ENCODE measurements around the gene ATP10A. TPM values are rescaled to one million over a fixed set of nuclear protein-coding genes. Genes with fewer than 3 reads are reported as not detected.

The ATP10A gene
- total RNA-seq, 2 donors from 2014 or later: 16.6 to 44.6 TPM

DNA sequence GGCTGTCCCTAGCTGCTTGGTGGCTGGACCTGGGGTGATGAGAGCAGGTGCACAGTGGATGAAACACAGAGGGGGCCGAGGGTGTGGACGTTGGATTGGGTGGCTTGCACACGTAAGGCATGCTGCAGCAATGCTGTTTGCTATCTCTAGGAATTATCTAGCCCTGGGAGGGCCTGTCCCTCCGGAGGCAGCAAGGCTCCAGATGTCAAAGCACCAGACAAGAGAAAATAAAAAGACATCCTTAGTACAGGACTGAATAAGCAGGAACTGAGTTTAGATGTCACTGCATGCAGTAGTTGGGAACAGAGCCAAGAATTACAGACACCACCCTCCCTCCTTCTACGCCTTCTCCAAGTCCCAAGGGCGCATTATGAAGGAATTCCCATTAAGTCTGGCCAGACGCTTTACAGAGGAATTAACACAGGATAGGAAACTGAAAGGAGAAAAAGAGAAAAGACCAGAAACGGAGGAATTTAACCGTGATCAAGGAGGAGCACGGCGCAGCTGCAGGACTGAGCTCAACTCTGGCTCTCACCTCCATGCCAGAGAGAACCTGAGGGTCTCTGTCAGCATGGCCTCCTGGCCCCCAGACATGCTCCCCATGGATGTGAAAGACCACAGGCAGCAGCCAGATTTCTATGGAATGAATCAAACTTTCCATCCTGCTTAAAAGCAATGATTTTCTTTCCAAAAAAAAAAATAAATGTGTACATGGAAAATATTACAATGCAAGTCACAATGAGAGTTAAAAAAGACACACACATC is 13.8 kb downstream of the ATP10A start:
- ATAC-seq: peak; percentile 24 to 50
- peak overlapping the region; percentile 95 to 100 for H3K27ac Mint-ChIP-seq
- peaks cover 16 to 20% of the 10 kb centered on the region in 2 donors for H3K36me3 Mint-ChIP-seq

GRCh38 chr15:25848784-25849156 is 14.4 kb downstream of the ATP10A start:
- ATAC-seq (no peak), DNase-seq (ENCODE audit: low spot score in 2 of 2) (no peak)
- H3K36me3 Mint-ChIP-seq: peaks cover 12 to 24% of the 10 kb centered on the region in 2 donors
- peaks cover 0 to 7% of the 10 kb centered on the region in 2 donors for H3K9me3 Mint-ChIP-seq
- H3K27ac Mint-ChIP-seq: peak overlapping the region; percentile 95 to 100

More for the DNA sequence above, 13.8 kb downstream of the ATP10A start:
- DNase-seq (ENCODE audit: low spot score in 2 of 2): no peak
- H3K9me3 Mint-ChIP-seq: peaks cover 0 to 7% of the 10 kb centered on the region in 2 donors

DNA sequence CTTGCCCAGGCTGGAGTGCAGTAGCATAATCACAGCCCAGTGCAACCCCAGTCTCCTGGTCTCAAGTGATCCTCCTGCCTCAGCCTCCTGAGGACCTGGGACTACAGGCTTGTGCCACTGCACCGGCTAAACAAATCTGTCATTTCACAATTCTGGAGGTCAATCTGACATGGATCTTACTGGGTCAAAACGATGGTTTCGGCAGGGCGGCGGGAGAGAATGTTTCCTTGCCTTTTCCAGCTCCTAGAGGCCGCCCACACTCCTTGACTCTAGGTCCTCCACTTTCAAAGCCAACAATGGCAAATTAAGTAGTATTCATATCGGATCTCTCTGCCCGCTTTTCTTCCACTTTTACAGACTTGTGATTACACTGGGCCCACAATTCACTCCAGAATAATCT is 14.8 kb downstream of the ATP10A start:
- DNase-seq (ENCODE audit: low spot score in 2 of 2): no peak
- peaks cover 0 to 7% of the 10 kb centered on the region in 2 donors for H3K9me3 Mint-ChIP-seq
- ATAC-seq: no peak
- peaks cover 12 to 26% of the 10 kb centered on the region in 2 donors for H3K36me3 Mint-ChIP-seq
- H3K27ac Mint-ChIP-seq: peak overlapping the region; percentile 95 to 100

DNA sequence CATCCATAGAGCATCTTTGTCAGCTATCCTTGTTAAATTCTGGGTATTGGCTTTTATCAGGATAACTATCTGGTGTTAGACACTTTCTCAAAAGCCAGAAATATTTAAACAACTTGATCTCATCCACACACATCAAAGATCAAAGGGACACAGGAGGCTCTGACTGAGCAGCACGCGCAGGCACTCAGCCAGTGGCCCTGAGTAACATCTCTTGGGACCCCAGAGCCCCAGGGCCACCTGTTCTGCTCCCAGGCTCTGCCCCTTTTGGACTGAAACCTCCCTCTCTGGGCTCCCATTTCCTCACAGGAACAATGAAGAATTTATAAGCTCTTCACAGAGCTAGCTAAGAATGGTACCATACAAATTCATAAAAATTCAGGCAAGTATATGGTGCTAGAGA is 16.1 kb downstream of the ATP10A start:
- H3K27ac Mint-ChIP-seq: peak overlapping the region; percentile 83 to 96
- ATAC-seq: no peak
- H3K36me3 Mint-ChIP-seq: peaks cover 12 to 27% of the 10 kb centered on the region in 2 donors
- DNase-seq (ENCODE audit: low spot score in 2 of 2): no peak
- H3K9me3 Mint-ChIP-seq: peaks cover 0 to 7% of the 10 kb centered on the region in 2 donors

- Mint-ChIP-seq H3K27ac (peak overlapping the region; percentile 96 to 98), H3K36me3 (peaks cover 12 to 31% of the 10 kb centered on the region in 2 donors), H3K9me3 (peaks cover 0 to 7% of the 10 kb centered on the region in 2 donors)
- no peak for DNase-seq (ENCODE audit: low spot score in 2 of 2)
- ATAC-seq: peak; percentile 6 to 9
Observed at GRCh38 chr15:25846377-25846776, 16.8 kb downstream of the ATP10A start.

GRCh38 chr15:25844981-25845680 is 18.0 kb downstream of the ATP10A start:
- H3K36me3 Mint-ChIP-seq: peaks cover 12 to 42% of the 10 kb centered on the region in 2 donors
- no peak for ATAC-seq

DNA sequence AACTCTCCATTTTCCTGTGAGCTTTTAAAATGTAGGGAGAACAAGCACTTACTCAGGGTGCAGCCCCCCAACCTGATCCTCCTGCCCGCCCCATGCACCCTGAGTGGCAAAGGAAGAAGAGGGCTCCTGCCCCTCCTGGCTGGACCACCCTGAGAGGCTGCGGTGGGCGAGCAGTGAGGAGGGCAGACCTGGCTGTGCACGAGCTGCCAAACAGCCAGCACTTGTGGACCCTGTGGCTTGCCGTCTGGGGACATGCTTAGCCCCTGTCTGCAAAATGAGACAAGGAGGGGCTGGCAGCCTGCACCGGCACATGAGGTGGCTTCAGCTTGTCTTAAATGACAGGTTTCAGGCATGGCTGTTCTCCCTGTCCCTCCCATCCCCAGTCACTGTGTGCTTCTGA is 18.6 kb downstream of the ATP10A start:
- DNase-seq (ENCODE audit: low spot score in 2 of 2) (no peak), ATAC-seq (no peak)
- H3K27ac Mint-ChIP-seq: peak overlapping the region; percentile 96 to 98
- peaks cover 0 to 7% of the 10 kb centered on the region in 2 donors for H3K9me3 Mint-ChIP-seq
- H3K36me3 Mint-ChIP-seq: peaks cover 12 to 45% of the 10 kb centered on the region in 2 donors

More at GRCh38 chr15:25844981-25845680, 18.0 kb downstream of the ATP10A start:
- no peak for DNase-seq (ENCODE audit: low spot score in 2 of 2)
- H3K9me3 Mint-ChIP-seq: peaks cover 0 to 7% of the 10 kb centered on the region in 2 donors
- H3K27ac Mint-ChIP-seq: peak overlapping the region; percentile 96 to 98

DNA sequence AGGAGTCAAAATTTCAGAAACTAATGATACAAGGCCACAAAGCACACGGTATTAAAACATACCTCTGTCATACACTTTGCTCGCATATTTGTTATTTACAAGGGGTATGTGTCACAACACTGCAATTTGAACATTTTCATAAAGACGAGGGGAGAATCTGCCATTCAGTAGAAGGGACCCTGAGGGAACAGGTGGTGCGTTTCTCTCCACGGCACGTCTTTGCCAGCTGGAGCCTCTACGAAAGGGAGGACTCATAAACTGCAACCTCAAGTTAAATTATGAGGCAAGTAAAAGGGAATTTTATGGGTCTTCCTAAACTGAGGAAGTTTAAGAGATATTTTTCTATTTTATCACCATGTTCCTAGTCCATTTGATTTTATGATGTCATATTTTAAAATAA is 19.1 kb downstream of the ATP10A start:
- Mint-ChIP-seq H3K9me3 (peaks cover 0 to 7% of the 10 kb centered on the region in 2 donors), H3K27ac (peak overlapping the region in 1 of 2 donors; percentile 36), H3K36me3 (peaks cover 12 to 45% of the 10 kb centered on the region in 2 donors)
- ATAC-seq (no peak), DNase-seq (ENCODE audit: low spot score in 2 of 2) (no peak)

DNA sequence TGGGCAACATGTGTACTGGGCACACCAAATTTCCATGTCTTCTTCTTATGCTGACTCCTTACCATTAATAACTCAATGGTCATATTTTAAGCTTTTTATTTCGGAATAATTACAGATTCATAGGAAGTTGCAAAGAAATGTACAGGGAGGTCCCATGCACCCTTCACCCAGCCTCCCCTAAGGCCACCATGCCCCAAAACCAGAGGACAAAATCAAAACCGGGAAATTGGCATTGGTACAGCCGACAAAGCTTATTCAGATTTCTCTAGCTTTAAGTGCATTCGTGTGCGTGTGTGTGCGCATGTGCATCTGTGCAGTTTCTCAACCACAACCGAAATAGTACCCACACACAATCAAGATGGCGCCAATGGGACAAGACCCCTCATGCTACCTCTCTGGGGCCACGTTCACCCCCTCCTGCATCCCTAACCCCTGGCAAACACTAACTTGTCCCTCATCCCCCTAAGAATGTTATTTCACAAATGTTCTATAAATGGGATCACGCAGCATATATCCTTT is 23.4 kb downstream of the ATP10A start:
- DNase-seq (ENCODE audit: low spot score in 2 of 2): no peak
- H3K27ac Mint-ChIP-seq: no peak overlapping the region
- ATAC-seq: no peak
- no peaks in the 10 kb centered on the region for H3K9me3 Mint-ChIP-seq
- peaks cover 0 to 39% of the 10 kb centered on the region in 2 donors for H3K36me3 Mint-ChIP-seq

DNA sequence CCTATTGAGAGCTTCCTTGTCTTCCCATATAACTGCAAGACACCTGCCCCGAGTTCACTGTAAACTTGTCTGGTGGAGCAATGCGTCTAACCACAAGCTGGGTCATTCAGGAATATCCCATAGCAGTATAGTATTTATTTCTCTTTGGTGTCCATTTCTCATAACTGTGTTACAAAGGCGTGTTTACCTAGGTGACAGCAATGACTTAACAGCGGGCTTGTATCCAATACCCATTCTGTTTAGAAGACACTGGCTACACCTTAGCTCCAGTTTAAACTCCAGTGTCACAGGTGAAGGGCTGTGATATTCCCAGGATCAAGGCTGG is 24.3 kb downstream of the ATP10A start:
- Mint-ChIP-seq H3K36me3 (peaks cover 0 to 40% of the 10 kb centered on the region in 2 donors), H3K27ac (no peak overlapping the region), H3K9me3 (no peaks in the 10 kb centered on the region)
- no peak for DNase-seq (ENCODE audit: low spot score in 2 of 2)
- ATAC-seq: no peak

- DNase-seq (ENCODE audit: low spot score in 2 of 2) (no peak), ATAC-seq (peak; percentile 92 to 93)
- Mint-ChIP-seq H3K27ac (peak overlapping the region in 1 of 2 donors; percentile 36), H3K9me3 (no peaks in the 10 kb centered on the region), H3K36me3 (peaks cover 0 to 37% of the 10 kb centered on the region in 2 donors)
Observed at GRCh38 chr15:25838191-25838870, 24.8 kb downstream of the ATP10A start.

DNA sequence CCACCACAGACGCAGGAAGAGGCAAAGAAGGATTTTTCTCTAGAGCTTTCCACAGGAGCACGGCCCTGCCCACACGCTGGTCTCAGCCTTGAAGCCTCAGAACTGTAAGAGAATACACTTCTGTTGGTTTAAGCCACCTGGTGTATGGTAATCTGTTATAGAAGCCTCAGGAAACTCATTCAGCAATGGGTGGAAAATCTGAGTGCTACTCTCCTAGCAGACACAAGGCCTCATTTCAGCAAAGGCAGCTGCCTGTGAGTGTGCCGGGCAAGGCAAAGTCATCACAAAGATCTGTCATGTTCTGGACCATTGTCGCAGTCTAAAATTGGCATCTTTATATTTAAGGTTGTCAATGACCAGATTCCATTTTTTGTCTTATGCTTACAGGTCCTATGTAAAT is 31.0 kb downstream of the ATP10A start:
- ATAC-seq (peak; percentile 95 to 97), DNase-seq (ENCODE audit: low spot score in 2 of 2) (no peak)
- Mint-ChIP-seq H3K9me3 (peaks cover 0 to 13% of the 10 kb centered on the region in 2 donors), H3K36me3 (peaks cover 8 to 42% of the 10 kb centered on the region in 2 donors), H3K27ac (peak overlapping the region; percentile 74 to 80)

DNA sequence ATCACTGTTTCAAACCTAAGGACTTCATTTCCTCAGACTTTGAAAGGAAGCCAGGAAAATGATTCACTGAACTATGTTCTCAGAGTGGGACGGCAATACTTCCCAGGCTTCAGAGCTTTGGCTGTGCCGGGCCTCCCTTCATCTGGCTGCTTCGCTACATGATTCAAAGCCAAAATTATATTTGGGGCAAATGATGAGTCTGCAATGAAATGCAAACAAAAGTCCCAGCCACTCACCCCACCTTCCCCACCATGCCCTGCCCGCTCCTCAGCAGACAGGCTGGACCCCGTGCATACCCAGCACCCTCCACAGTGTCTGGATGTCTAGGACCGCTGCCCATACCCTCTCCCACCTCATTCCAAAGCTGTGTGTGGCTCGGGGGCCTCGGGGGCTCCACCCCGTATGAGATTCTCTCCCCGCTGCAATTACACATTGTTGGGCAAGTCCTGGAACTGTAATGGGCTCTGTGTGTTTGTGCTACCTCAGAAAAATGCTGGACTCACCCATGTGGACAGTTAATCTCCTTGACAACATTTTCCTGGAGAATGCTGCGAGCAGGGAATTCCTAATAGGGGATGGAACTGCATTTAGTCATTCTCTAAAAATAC is 32.2 kb downstream of the ATP10A start:
- peaks cover 13 to 51% of the 10 kb centered on the region in 2 donors for H3K36me3 Mint-ChIP-seq
- H3K27ac Mint-ChIP-seq: peak overlapping the region in 1 of 2 donors; percentile 55
- DNase-seq (ENCODE audit: low spot score in 2 of 2) (no peak), ATAC-seq (no peak)
- H3K9me3 Mint-ChIP-seq: peaks cover 2 to 21% of the 10 kb centered on the region in 2 donors

DNA sequence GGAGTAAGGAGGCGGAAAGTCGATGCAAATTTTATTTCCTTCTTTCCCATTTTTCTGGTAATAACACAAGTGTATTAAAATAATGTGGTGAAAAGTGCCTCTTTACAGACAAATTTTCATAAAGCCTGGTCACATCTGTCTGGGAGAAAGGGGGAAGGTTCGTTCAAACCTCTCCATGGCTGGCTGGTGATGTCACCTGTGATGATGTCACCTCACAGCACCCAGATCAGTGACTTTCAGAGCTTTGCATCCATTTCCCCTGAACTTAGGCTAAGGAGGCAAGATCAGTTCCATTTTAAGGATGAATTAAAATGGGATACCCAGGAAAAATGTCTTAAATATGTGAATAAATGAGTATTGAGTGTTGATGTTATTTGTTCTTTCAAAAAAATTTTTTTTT is 34.1 kb downstream of the ATP10A start:
- Mint-ChIP-seq H3K36me3 (peaks cover 13 to 57% of the 10 kb centered on the region in 2 donors), H3K9me3 (peaks cover 4 to 29% of the 10 kb centered on the region in 2 donors), H3K27ac (no peak overlapping the region)
- no peak for ATAC-seq
- DNase-seq (ENCODE audit: low spot score in 2 of 2): no peak

- H3K27ac Mint-ChIP-seq: no peak overlapping the region
- peaks cover 13 to 57% of the 10 kb centered on the region in 2 donors for H3K36me3 Mint-ChIP-seq
- peaks cover 4 to 29% of the 10 kb centered on the region in 2 donors for H3K9me3 Mint-ChIP-seq
- no peak for ATAC-seq
- DNase-seq (ENCODE audit: low spot score in 2 of 2): no peak
Observed at GRCh38 chr15:25825207-25825606, 37.9 kb downstream of the ATP10A start.

- peaks cover 4 to 29% of the 10 kb centered on the region in 2 donors for H3K9me3 Mint-ChIP-seq
- ATAC-seq (no peak), DNase-seq (ENCODE audit: low spot score in 2 of 2) (no peak)
- peaks cover 13 to 52% of the 10 kb centered on the region in 2 donors for H3K36me3 Mint-ChIP-seq
- H3K27ac Mint-ChIP-seq: peak overlapping the region in 1 of 2 donors; percentile 2
Observed at GRCh38 chr15:25824618-25825017, 38.5 kb downstream of the ATP10A start.

All from activated naive CD4-positive, alpha-beta T cell treated with anti-CD3 and anti-CD28 coated beads, Interleukin-2, amount 50 U/mL, for 72 hours (primary cell).